NK-92 (cell line): Measurements from ENCODE around the gene SUGCT.

ENCODE experiments used
- DNase-seq: peaks from one replicate; lab custom pipeline; 2025; ENCODE audit not compliant: unreplicated experiment; lab: John Stamatoyannopoulos, UW

Gene SUGCT

GRCh38 chr7:40316176-40316575 is 181.4 kb downstream of the SUGCT start:
- no peak for DNase-seq

GRCh38 chr7:40324914-40325313 is 190.1 kb downstream of the SUGCT start:
- DNase-seq, result no peak

DNA sequence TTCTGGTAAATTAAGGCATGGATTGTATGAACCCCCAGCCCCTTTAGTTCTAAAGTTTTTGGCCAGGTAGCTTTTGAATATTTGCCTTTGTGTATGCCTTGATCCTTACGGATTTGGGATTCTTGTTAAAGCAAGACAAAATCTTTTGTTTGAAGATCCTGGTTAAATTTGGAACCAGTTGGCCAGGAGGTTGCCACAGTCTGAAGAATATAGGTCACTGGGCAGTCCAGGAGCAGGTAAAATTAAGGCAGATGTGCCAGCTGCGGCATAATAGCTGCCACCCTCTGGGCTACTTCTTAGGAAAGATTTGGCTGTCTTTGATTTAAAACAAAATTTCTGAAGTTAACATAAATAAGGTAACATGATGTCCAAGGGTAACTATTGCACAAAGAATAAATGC is 192.3 kb downstream of the SUGCT start:
- DNase-seq, result no peak

DNA sequence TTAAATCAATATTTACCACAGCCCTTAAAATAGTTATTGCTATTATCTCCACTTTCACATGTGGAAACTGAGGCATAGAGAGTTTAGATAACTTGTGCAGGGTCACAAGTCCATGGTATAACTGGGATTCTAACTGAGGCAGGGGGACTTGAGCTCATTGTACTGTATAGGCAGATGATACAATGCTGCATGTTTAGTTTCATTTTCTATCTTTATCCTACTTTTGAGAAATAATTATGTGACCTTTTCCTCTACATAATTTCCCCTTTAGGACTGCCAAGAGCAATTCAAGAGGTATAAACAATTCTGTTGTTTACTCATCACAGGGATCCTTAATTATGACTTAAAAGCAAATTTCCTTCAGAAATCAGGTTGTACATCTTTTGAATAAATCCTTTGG is 193.1 kb downstream of the SUGCT start:
- DNase-seq, result no peak

DNA sequence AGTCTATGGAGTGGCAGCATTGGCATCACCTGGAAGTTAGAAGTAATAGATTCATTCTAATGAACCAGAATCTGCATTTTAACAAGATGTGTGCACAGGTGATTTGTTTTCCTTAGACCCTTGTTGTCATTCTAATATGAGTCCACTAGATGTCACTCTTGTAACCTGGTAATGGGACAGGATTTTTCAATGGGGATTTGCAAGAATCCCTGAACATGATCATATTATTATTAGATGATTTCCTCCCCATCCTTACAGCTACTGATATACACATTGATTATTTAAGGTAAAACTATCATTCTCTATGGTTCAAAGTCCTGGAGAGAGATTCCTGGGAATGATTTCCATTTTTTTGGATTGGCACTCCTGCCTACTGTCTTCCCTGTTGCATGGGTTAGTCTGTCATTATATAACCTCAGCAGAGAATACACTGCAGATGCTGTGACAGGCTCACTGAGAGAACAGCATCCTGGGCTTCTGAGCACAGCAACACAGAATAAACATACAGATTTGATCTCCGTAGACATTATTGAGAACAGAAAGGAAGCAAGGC is 194.9 kb downstream of the SUGCT start:
- DNase-seq, result no peak

GRCh38 chr7:40330408-40330807 is 195.6 kb downstream of the SUGCT start:
- DNase-seq, result no peak

- DNase-seq, result no peak
These were observed 197.1 kb downstream of the SUGCT start for GRCh38 chr7:40331915-40332314.

- DNase-seq, result no peak
These were observed 197.7 kb downstream of the SUGCT start for GRCh38 chr7:40332516-40332915.

DNA sequence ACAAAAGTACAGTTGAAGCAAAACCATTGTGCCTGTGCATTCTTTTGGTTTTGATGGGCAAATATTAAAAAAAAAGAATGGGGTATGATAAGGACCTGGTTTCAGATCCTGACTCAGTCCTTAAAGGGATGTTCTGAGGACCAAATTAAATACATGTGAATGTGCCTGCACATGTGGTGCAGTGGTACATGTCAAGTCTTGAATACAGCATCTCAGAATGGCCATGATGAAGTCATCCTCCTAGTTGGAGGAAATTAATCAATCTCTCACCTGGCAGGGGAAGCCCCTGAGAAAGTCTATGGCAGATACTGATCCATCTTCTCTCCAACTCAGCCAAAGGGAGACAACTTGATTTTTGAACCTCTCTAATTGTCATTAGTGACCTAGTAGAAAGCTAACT is 207.0 kb downstream of the SUGCT start:
- no peak for DNase-seq

- no peak for DNase-seq
These were observed 211.7 kb downstream of the SUGCT start for GRCh38 chr7:40346554-40346953.

- no peak for DNase-seq
These were observed 213.4 kb downstream of the SUGCT start for GRCh38 chr7:40348126-40348728.

DNA sequence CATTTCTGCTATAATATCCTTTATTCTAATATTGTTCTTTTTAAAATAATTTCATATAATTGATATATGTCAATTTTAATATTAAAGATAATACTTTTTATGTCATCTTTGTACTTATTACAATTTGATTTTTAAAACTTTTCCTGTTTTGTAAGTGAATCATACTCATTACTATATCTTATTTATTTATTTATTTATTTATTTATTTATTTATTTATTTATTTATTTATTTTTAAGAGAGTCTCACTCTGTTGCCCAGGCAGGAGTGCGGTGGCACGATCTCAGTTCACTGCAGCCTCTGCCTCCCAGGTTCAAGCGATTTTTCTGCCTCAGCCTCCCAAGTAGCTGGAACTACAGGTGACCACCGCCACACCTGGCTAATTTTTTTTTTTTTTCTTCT is 215.3 kb downstream of the SUGCT start:
- no peak for DNase-seq

- DNase-seq, result no peak
These were observed 219.9 kb downstream of the SUGCT start for GRCh38 chr7:40354711-40355110.

- no peak for DNase-seq
These were observed 221.5 kb downstream of the SUGCT start for GRCh38 chr7:40356312-40356711.

DNA sequence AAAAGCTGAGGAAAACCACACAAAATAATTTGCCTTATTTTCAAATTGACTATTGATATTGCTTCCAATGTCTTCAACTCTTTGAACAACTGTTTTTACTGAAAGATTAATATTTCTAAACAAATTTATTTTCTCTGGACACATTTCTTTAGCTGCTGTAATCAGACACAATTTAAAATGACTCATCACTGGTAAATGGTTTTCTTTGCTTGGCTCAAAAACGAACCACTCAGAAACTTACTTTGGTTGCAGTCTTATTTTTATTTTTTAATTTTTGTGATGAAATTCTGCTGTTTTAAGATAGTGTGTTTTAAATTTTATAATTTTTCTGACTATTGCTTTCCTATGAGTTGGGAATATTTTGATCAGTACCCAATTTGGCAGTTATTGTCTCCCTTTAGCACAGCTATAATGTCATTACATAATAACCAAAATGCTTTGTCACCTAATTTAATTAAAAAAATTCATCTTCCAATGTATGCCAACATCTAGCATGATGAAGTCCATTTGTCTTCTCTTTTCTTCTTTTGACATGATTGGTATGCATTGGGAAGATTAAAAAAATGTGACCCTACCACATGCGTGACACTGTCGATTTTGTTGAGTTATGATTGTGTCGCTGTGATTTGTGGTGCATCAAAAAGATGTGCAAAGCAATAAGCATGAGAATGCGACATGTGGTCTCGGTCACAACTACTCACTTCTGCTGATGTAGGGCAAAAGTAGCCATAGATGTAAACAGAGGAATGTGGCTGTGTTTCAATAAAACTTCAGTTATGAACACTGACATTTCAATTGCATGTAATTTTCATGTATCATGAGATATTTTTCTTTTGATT is 222.3 kb downstream of the SUGCT start:
- no peak for DNase-seq

DNA sequence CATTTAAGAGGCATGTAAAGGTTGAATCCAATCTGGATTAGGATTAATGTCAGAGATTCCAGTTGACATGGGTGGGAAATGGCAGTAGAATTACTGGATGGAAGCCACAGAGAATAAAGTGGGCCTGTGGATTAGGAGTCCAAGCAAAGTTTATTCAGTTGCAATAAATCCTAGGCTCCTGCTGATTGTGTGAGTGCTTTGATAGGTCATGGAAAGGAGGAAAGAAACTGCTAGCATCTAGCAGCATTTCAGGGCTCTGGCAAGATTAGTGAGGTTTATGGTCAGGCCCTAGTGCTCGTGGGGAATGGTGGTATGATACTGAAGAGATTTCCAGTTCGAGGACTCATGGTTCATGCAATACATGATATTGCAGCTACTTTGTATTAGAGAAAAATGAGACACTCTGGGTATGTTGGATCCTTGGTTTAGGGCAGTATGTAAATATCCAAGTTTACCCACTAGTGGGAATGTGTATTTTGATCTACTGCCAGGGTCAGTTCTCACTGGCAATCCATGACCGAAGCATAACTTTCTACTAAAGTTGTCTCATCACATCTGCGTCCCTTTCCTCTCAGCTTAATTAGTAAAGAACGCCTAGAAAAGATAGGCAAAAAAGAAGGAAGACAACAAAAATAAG is 235.0 kb downstream of the SUGCT start:
- DNase-seq, result no peak

GRCh38 chr7:40371806-40372440 is 237.1 kb downstream of the SUGCT start:
- DNase-seq, result no peak

GRCh38 chr7:40374575-40374974 is 239.8 kb downstream of the SUGCT start:
- DNase-seq, result no peak

- DNase-seq, result no peak
These were observed 245.3 kb downstream of the SUGCT start for GRCh38 chr7:40380111-40380510.

DNA sequence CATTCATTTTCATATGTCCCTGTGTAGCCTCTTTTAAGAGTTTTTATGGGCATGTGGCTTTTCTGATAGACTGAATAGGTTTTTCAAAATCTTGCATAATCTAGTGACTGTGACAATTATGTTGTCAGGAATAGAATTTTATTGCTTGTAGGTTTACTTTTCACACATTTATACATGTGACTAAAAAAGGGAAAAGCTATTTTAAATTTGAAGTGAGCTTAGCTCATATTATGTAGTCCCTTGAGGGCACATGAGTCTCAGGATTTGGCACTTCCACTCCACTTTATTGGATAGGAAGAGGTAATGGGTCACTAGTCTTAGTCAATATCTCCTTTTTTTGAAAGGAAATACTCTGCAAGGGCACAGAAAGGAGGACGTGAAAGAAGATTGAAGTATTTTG is 247.3 kb downstream of the SUGCT start:
- no peak for DNase-seq

GRCh38 chr7:40393660-40394059 is 258.9 kb downstream of the SUGCT start:
- DNase-seq, result no peak
